Activated CD8-positive, alpha-beta T cell treated with anti-CD3 and anti-CD28 coated beads for 36 hours (primary cell): Measurements from ENCODE around the gene FAM163A. TPM values are rescaled to one million over a fixed set of nuclear protein-coding genes. Genes with fewer than 3 reads are reported as not detected.

Experiments used
- ATAC-seq: fragments of 200-7000 bp; cut with Tn5 transposase; one replicate; pipeline ENCODE4 v1.10.0; 2021; ENCODE audit warnings: mild to moderate bottlenecking, moderate library complexity
- CTCF ChIA-PET: fragments of 350-600 bp; sonication (Branson Sonifier 250); formaldehyde crosslinking; loops from one replicate; lab custom pipeline; 2021; ENCODE audit warnings: antibody characterized with exemption; lab: Charles Lee
- POLR2A ChIA-PET: fragments of 350-600 bp; sonication (Branson Sonifier 250); formaldehyde crosslinking; loops from one replicate; lab custom pipeline; 2021; ENCODE audit warnings: antibody characterized with exemption; lab: Charles Lee
- DNase-seq: peaks from one replicate; pipeline ENCODE4 v3.0.0-alpha.2; 2020
- H3K27ac Mint-ChIP-seq: one replicate; pipeline ENCODE4 v1.8.0; 2021; ENCODE audit warnings: mild to moderate bottlenecking, mixed read lengths
- H3K27me3 Mint-ChIP-seq: one replicate; pipeline ENCODE4 v1.8.0; 2021; ENCODE audit warnings: mixed read lengths
- H3K36me3 Mint-ChIP-seq: one replicate; pipeline ENCODE4 v1.8.0; 2021; ENCODE audit warnings: low read depth, mixed read lengths
- H3K4me1 Mint-ChIP-seq: one replicate; pipeline ENCODE4 v1.8.0; 2021; ENCODE audit warnings: low read depth, mixed read lengths
- H3K4me3 Mint-ChIP-seq: one replicate; pipeline ENCODE4 v1.8.0; 2021; ENCODE audit warnings: mild to moderate bottlenecking, moderate library complexity, mixed read lengths
- H3K9me3 Mint-ChIP-seq: one replicate; pipeline ENCODE4 v1.8.0; 2021; ENCODE audit warnings: mixed read lengths
- intact Hi-C: fragments of 100-400 bp; cut with micrococcal nuclease; formaldehyde crosslinking; loops from one replicate; pipeline ENCODE4 v1.10.0; 2022
- total RNA-seq, 2 experiments: library from RNA; stranded (reverse); gene quantifications; one replicate each; pipeline ENCODE4 v1.2.3, GENCODE V29; 2021
- TF ChIP-seq, protein P1 (sequence below): fragments of 200-600 bp; IDR thresholded peaks from one replicate; pipeline ENCODE4 v1.8.0; 2022; ENCODE audit warnings: antibody characterized with exemption, mild to moderate bottlenecking

The FAM163A gene
- total RNA-seq, 2 experiments from 2014 or later: not detected

GRCh38 chr1:179757933-179758332, 14.8 kb downstream of the FAM163A start:
- Mint-ChIP-seq H3K27ac (no peak overlapping the region), H3K9me3 (no peaks in the 10 kb centered on the region), H3K36me3 (no peaks in the 10 kb centered on the region), H3K4me1 (no peaks in the 10 kb centered on the region), H3K27me3 (peaks cover 9% of the 10 kb centered on the region), H3K4me3 (no peak overlapping the region)
- intact Hi-C loops: no loop called here
- TF ChIP-seq, protein P1, sequence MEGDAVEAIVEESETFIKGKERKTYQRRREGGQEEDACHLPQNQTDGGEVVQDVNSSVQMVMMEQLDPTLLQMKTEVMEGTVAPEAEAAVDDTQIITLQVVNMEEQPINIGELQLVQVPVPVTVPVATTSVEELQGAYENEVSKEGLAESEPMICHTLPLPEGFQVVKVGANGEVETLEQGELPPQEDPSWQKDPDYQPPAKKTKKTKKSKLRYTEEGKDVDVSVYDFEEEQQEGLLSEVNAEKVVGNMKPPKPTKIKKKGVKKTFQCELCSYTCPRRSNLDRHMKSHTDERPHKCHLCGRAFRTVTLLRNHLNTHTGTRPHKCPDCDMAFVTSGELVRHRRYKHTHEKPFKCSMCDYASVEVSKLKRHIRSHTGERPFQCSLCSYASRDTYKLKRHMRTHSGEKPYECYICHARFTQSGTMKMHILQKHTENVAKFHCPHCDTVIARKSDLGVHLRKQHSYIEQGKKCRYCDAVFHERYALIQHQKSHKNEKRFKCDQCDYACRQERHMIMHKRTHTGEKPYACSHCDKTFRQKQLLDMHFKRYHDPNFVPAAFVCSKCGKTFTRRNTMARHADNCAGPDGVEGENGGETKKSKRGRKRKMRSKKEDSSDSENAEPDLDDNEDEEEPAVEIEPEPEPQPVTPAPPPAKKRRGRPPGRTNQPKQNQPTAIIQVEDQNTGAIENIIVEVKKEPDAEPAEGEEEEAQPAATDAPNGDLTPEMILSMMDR: no peak
- ATAC-seq (no peak), DNase-seq (no peak)
- ChIA-PET CTCF (interaction anchor here (3.3 kb wide), 1 partner anchor 57 kb away, joined by 12 read pairs; no protein-coding TSS in a partner anchor), POLR2A (no interaction called here)

DNA sequence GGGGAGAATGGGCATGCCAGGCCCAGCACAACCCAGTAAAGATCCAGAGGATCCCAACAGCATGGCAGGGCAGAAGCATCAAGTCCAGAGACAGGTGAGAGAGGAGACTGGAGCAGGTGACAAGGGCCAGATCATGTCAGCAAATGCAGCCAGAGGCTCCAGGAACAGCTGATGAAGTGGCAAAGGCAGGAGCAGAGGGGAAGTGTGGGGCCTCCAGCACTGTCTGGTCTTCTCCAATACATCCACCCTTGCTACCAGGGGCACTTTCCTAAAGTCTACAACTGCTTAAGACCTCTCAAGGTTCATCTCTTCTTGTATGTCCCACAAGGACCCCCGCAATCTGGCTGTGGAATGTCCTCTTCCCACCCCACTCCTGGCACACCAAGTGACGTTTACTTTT, 17.4 kb downstream of the FAM163A start:
- Mint-ChIP-seq H3K27me3 (peaks cover 5% of the 10 kb centered on the region), H3K27ac (no peak overlapping the region), H3K9me3 (no peaks in the 10 kb centered on the region), H3K36me3 (no peaks in the 10 kb centered on the region), H3K4me3 (no peak overlapping the region), H3K4me1 (no peaks in the 10 kb centered on the region)
- ChIA-PET POLR2A (no interaction called here), CTCF (interaction anchor here (1.2 kb wide), 1 partner anchor 54 kb away, joined by 5 read pairs; no protein-coding TSS in a partner anchor)
- no peak for DNase-seq
- TF ChIP-seq, protein P1: no peak
- ATAC-seq: no peak
- intact Hi-C loops: no loop called here

GRCh38 chr1:179761296-179761695, 18.2 kb downstream of the FAM163A start:
- intact Hi-C loops: no loop called here
- Mint-ChIP-seq H3K36me3 (no peaks in the 10 kb centered on the region), H3K27ac (no peak overlapping the region), H3K9me3 (no peaks in the 10 kb centered on the region), H3K4me3 (no peak overlapping the region), H3K4me1 (no peaks in the 10 kb centered on the region), H3K27me3 (peaks cover 5% of the 10 kb centered on the region)
- ATAC-seq: no peak
- no peak for DNase-seq
- ChIA-PET CTCF (interaction anchor here (1.2 to 3.3 kb wide), 3 partner anchors 48 to 55 kb away, joined by 5 to 17 read pairs (median 11); no protein-coding TSS in a partner anchor), POLR2A (interaction anchor here (0.7 kb wide), 1 partner anchor 197 kb away, joined by 3 read pairs; no protein-coding TSS in a partner anchor)
- TF ChIP-seq, protein P1: no peak

DNA sequence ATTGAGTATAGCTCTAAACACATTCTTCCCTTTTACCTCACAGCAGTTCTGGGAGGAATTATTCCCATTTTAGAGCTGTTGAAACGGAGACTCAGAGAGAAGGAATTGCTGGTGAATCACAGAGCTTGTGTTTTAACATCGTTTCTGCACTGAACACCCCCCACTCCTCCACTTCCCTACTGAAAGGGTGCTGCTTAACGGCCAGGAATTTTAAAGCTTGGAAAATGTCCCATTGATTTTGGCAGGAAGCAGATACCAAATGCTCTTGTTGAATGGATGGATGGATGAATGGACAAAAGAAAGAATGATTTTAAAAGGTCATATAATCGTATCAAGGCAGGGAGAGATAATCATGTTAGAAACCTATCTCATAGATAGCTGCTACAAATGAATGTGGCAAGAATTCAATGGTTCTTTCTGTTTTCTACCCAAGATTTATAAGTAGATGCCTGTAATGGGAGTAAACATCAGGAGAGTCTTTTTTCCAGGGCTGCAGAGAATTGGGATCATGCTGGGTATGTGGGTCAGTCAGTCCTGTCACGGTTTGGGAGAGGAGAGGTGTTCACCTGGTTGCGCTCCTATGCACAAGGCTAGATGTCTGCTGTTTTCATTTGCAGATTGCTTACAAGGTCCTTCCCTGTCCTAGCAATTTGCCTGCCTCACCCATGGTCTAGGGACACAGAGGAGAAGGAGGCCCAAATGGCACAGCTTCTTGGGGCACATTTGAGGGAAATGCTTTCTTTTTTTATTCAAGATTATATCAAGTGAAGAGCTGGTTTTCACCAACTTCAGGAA, 19.0 kb downstream of the FAM163A start:
- POLR2A ChIA-PET: interaction anchor here (0.7 kb wide), 1 partner anchor 196 kb away, joined by 3 read pairs; no protein-coding TSS in a partner anchor
- no peak overlapping the region for H3K4me3 Mint-ChIP-seq
- H3K36me3 Mint-ChIP-seq: no peaks in the 10 kb centered on the region
- DNase-seq: no peak
- CTCF ChIA-PET: interaction anchor here (1.2 to 3.3 kb wide), 3 partner anchors 47 to 56 kb away, joined by 5 to 17 read pairs (median 11); no protein-coding TSS in a partner anchor
- no peaks in the 10 kb centered on the region for H3K4me1 Mint-ChIP-seq
- no peak for ATAC-seq
- no peak overlapping the region for H3K27ac Mint-ChIP-seq
- TF ChIP-seq, protein P1: no peak
- no peaks in the 10 kb centered on the region for H3K9me3 Mint-ChIP-seq
- H3K27me3 Mint-ChIP-seq: peaks cover 5% of the 10 kb centered on the region
- intact Hi-C loops: no loop called here

DNA sequence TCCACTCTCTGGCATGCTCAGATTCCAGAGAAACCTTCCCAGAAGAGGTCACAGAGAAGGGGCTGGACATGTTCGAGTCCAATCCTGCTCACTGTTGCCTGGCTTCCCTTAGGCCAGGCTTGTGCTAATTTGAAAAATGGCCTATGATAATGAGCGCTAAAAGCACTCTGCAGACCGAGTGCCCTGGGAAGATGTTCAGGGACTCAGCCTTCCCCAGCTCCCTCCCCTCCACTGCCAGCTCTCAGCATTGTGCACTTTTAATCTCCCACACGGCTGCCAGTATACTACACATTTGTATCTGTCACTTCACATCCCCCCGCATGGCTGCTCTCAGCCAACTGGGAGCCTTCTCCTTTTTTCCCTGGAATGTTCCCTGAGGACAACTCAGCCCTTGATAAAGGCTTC, 24.1 kb downstream of the FAM163A start:
- ChIA-PET CTCF (no interaction called here), POLR2A (no interaction called here)
- Mint-ChIP-seq H3K36me3 (no peaks in the 10 kb centered on the region), H3K4me1 (no peaks in the 10 kb centered on the region), H3K9me3 (no peaks in the 10 kb centered on the region), H3K4me3 (no peak overlapping the region), H3K27me3 (peaks cover 2% of the 10 kb centered on the region), H3K27ac (no peak overlapping the region)
- DNase-seq (no peak), ATAC-seq (no peak)
- intact Hi-C loops: no loop called here
- TF ChIP-seq, protein P1: no peak
